Sigmoid colon (tissue), 4 donors: ENCODE results near the gene ASAP2.

Experiments used
- EP300 ChIP-seq, 4 donors: sonication (generic); formaldehyde crosslinking; IDR thresholded peaks; one replicate each; pipeline ENCODE4 v1.6.1; 2017; ENCODE audit warnings: antibody characterized with exemption in 4 of 4
- POLR2A ChIP-seq, 2 donors: fragments of 450-650 bp; IDR thresholded peaks; one replicate each; pipeline ENCODE4 v1.6.1; 2016; ENCODE audit warnings: antibody characterized with exemption in 2 of 2, mild to moderate bottlenecking in 2 of 2, moderate library complexity in 2 of 2
- POLR2AphosphoS5 ChIP-seq, 4 donors: sonication (generic); formaldehyde crosslinking; IDR thresholded peaks; one replicate each; pipeline ENCODE4 v1.6.1; 2017; ENCODE audit warnings: antibody characterized with exemption in 4 of 4
- TF ChIP-seq, protein P1 (sequence below), 4 experiments: fragments of 450-650 bp in 3 of 4; fragments of 200-600 bp in 1 of 4; IDR thresholded peaks; one replicate each; pipeline ENCODE4 v1.5.1; 2016 to 2019; ENCODE audit warnings: antibody characterized with exemption in 4 of 4, mild to moderate bottlenecking in 3 of 4, moderate library complexity in 2 of 4

DNA sequence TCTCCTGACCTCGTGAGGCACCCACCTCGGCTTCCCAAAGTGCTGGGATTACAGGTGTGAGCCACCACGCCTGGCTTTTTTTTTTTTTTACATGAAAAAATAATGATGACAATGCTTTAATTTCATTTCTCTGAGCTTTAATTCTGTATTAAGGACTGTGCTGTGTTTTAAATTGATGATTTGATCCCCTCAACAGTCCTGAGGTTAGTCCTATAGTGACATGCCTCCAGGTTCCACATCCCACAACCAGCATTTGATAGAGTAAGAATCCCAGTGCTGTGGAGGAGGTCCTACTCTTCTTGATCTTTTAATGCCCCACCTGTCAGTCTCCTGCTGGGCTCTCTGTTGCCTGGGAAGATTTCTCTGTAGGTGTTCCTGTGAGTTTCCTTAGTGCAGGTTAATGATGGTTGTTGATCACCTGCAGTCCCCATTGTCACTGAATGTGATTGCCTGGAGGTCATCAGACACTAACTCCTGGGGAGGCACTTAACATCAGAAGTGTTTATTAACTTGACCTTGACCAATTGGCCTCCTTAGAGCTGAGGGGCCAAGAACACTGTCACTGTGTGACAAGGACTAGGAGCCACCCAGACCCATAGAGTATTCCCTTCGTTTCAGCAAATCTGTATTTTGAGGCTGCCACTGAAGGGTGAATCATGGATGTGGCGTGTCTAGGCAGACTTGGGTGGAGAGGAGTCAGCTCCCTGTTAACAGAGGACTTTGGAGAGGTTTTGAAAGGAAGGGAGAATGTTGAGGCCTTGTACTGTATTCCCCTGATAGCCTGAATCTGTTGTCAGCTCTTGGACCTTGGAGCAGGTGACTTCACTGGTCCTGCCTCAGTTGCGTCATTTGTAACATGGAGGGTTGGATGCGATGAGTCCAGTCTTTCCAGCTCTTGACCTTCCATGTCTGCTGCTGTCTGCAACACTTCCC is 11.5 kb downstream of the ASAP2 start:
- no peak for TF ChIP-seq POLR2A (IDR thresholded peaks at IDR 0.05)
- TF ChIP-seq, protein P1, sequence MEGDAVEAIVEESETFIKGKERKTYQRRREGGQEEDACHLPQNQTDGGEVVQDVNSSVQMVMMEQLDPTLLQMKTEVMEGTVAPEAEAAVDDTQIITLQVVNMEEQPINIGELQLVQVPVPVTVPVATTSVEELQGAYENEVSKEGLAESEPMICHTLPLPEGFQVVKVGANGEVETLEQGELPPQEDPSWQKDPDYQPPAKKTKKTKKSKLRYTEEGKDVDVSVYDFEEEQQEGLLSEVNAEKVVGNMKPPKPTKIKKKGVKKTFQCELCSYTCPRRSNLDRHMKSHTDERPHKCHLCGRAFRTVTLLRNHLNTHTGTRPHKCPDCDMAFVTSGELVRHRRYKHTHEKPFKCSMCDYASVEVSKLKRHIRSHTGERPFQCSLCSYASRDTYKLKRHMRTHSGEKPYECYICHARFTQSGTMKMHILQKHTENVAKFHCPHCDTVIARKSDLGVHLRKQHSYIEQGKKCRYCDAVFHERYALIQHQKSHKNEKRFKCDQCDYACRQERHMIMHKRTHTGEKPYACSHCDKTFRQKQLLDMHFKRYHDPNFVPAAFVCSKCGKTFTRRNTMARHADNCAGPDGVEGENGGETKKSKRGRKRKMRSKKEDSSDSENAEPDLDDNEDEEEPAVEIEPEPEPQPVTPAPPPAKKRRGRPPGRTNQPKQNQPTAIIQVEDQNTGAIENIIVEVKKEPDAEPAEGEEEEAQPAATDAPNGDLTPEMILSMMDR (IDR thresholded peaks at IDR 0.05): no peak
- no peak for TF ChIP-seq POLR2AphosphoS5 (IDR thresholded peaks at IDR 0.05)
- TF ChIP-seq EP300 (IDR thresholded peaks at IDR 0.05): no peak
